SK-N-SH (cell line): ENCODE results near the gene COQ8B. TPM values are rescaled to one million over a fixed set of nuclear protein-coding genes. Genes with fewer than 3 reads are reported as not detected.

Source experiments
- CTCF ChIA-PET: fragments of 300-600, 350-600 bp; formaldehyde crosslinking; extraction: SDS; loops from one replicate; lab custom pipeline; 2021; lab: Yijun Ruan, JAX
- POLR2A ChIA-PET: fragments of 350-600 bp; sonication (Branson Sonifier 250); formaldehyde crosslinking; extraction: SDS; loops from one replicate; lab custom pipeline; 2020; ENCODE audit warnings: antibody characterized with exemption, inconsistent platforms; lab: Yijun Ruan, JAX
- DNase-seq: peaks from one replicate; pipeline ENCODE4 v3.0.0; 2012
- H2AFZ ChIP-seq: fragments of 200-600 bp; sonication (generic); 2 replicates; pipeline ENCODE4 v1.8.1; 2016; ENCODE audit warnings: antibody characterized with exemption, mild to moderate bottlenecking, low read depth
- H3F3A ChIP-seq: fragments of 200-600 bp; sonication (generic); replicated peaks from 2 replicates; pipeline ENCODE3; 2016; ENCODE audit warnings: antibody characterized with exemption, mild to moderate bottlenecking; ENCODE audit not compliant: insufficient read depth
- H3K27ac ChIP-seq, 2 experiments: fragments of 200-500 bp in 1 of 2; fragments of 200-600 bp in 1 of 2; sonication (Bioruptor generic) in 1 of 2; sonication (generic), shearing (Covaris generic) in 1 of 2; 2 replicates each; pipeline versions ENCODE4 v1.5.1 to v1.6.1; 2014 to 2016; ENCODE audit warnings: low read depth in 2 of 2, inconsistent platforms in 1 of 2, low read length in 1 of 2, mild to moderate bottlenecking in 1 of 2, mixed read lengths in 1 of 2
- H3K27me3 ChIP-seq: fragments of 200-600 bp; sonication (generic), shearing (Covaris generic); 2 replicates; pipeline ENCODE4 v1.6.1; 2016; ENCODE audit warnings: mixed run types; ENCODE audit not compliant: insufficient read depth
- H3K36me3 ChIP-seq, 2 experiments: fragments of 200-500 bp in 1 of 2; fragments of 200-600 bp in 1 of 2; sonication (Bioruptor generic) in 1 of 2; sonication (generic) in 1 of 2; replicated peaks in 1 of 2; 2 replicates each; pipeline versions ENCODE3 to v1.5.1; 2014 to 2016; ENCODE audit warnings: low read length in 1 of 2, mild to moderate bottlenecking in 1 of 2; ENCODE audit not compliant: insufficient read depth in 2 of 2, control insufficient read depth in 1 of 2
- H3K4me1 ChIP-seq, 2 experiments: fragments of 200-500 bp in 1 of 2; fragments of 200-600 bp in 1 of 2; sonication (Bioruptor generic) in 1 of 2; sonication (generic), shearing (Covaris generic) in 1 of 2; 2 replicates each; pipeline versions ENCODE4 v1.5.1 to v1.6.1; 2014 to 2016; ENCODE audit warnings: low read depth in 1 of 2, low read length in 1 of 2, mixed run types in 1 of 2; ENCODE audit not compliant: insufficient read depth in 2 of 2, control insufficient read depth in 1 of 2
- H3K4me2 ChIP-seq: fragments of 200-600 bp; sonication (generic), shearing (Covaris generic); 2 replicates; pipeline ENCODE4 v1.6.1; 2017; ENCODE audit warnings: mixed run types
- H3K4me3 ChIP-seq, 2 experiments: fragments of 200-500 bp in 1 of 2; fragments of 200-600 bp in 1 of 2; sonication (Bioruptor generic) in 1 of 2; sonication (generic), shearing (Covaris generic) in 1 of 2; 2 replicates each; pipeline versions ENCODE4 v1.5.1 to v1.8.1; 2014 to 2016; ENCODE audit warnings: low read depth in 2 of 2, inconsistent platforms in 1 of 2, low read length in 1 of 2, mild to moderate bottlenecking in 1 of 2, mixed read lengths in 1 of 2, moderate library complexity in 1 of 2
- H3K79me2 ChIP-seq: fragments of 200-600 bp; sonication (generic); 2 replicates; pipeline ENCODE4 v1.8.1; 2017; ENCODE audit warnings: mild to moderate bottlenecking; ENCODE audit not compliant: insufficient read depth
- H3K9ac ChIP-seq: fragments of 200-600 bp; sonication (generic); 2 replicates; pipeline ENCODE4 v1.6.1; 2017; ENCODE audit warnings: mixed run types
- H3K9me2 ChIP-seq: fragments of 200-600 bp; sonication (generic); 2 replicates; pipeline ENCODE4 v1.6.1; 2017; ENCODE audit warnings: mixed run types
- H3K9me3 ChIP-seq: fragments of 200-600 bp; sonication (generic); 2 replicates; pipeline ENCODE4 v1.6.1; 2017; ENCODE audit warnings: mixed run types, mild to moderate bottlenecking, moderate library complexity
- H4K20me1 ChIP-seq: fragments of 200-600 bp; sonication (generic); 2 replicates; pipeline ENCODE4 v1.6.1; 2017; ENCODE audit warnings: mild to moderate bottlenecking, mixed run types; ENCODE audit not compliant: insufficient read depth
- CHD2 ChIP-seq: fragments of 150-350 bp; IDR thresholded peaks from 2 replicates; pipeline ENCODE4 v1.6.1; 2018; ENCODE audit warnings: low read length; ENCODE audit not compliant: partially characterized antibody
- EZH2phosphoT487 ChIP-seq: fragments of 200-600 bp; sonication (generic); IDR thresholded peaks from 2 replicates; pipeline ENCODE4 v1.6.1; 2017; ENCODE audit warnings: low read depth, mixed run types, mild to moderate bottlenecking, antibody characterized with exemption, moderate library complexity, borderline replicate concordance
- FOXJ3 ChIP-seq: sonication (generic); formaldehyde crosslinking; IDR thresholded peaks from 2 replicates; pipeline ENCODE4 v1.5.1; 2020; ENCODE audit warnings: mild to moderate bottlenecking, missing genetic modification reagents
- MEF2A ChIP-seq: IDR thresholded peaks from 2 replicates; pipeline ENCODE4 v1.4.0; 2012; ENCODE audit warnings: low read depth, borderline replicate concordance
- MXI1 ChIP-seq: IDR thresholded peaks from 2 replicates; pipeline ENCODE4 v1.6.1; 2012; ENCODE audit warnings: mild to moderate bottlenecking, low read depth, low read length, improper control_type of control experiment
- RAD21 ChIP-seq: IDR thresholded peaks from 2 replicates; pipeline ENCODE4 v1.6.1; 2012; ENCODE audit warnings: mild to moderate bottlenecking, low read length
- RFX5 ChIP-seq: IDR thresholded peaks from 2 replicates; pipeline ENCODE4 v1.6.1; 2012; ENCODE audit warnings: mild to moderate bottlenecking, improper control_type of control experiment, low read length
- WGBS: methylation state at CpG from one replicate; pipeline ENCODE4 v1.1.6; 2017; ENCODE audit warnings: low lambda C conversion rate; 5-methylcytosine and 5-hydroxymethylcytosine counted together
- polyA plus RNA-seq, 3 experiments: library from polyadenylated mRNA; depleted of rRNA; stranded (reverse); fragments of >200 nt; gene quantifications; 2 replicates each; pipeline ENCODE4 v1.2.3, GENCODE V29; 2012
- TF ChIP-seq, protein P1 (sequence below): fragments of 200-600 bp; sonication (generic); IDR thresholded peaks from 2 replicates; pipeline ENCODE4 v1.6.1; 2017; ENCODE audit warnings: antibody characterized with exemption, mild to moderate bottlenecking, moderate library complexity
- TF ChIP-seq, protein P2 (sequence below): fragments of 150-350 bp; IDR thresholded peaks from 2 replicates; pipeline ENCODE4 v1.6.1; 2016; ENCODE audit warnings: mild to moderate bottlenecking, low read depth, low read length
- TF ChIP-seq, protein P3 (sequence below): IDR thresholded peaks from 2 replicates; pipeline ENCODE4; 2012
- TF ChIP-seq, protein P4 (sequence below): IDR thresholded peaks from 2 replicates; pipeline ENCODE4 v1.6.1; 2012; ENCODE audit warnings: mild to moderate bottlenecking, low read depth, low read length, moderate library complexity
- TF ChIP-seq, protein P5 (sequence below): fragments of 150-350 bp; IDR thresholded peaks from 2 replicates; pipeline ENCODE4 v1.6.1; 2017; ENCODE audit warnings: antibody characterized with exemption, low read length, low read depth, borderline replicate concordance

Gene COQ8B
- polyA plus RNA-seq, 1 of the 3 experiments (the other 2 are of a cell fraction), result 43.8 TPM

DNA sequence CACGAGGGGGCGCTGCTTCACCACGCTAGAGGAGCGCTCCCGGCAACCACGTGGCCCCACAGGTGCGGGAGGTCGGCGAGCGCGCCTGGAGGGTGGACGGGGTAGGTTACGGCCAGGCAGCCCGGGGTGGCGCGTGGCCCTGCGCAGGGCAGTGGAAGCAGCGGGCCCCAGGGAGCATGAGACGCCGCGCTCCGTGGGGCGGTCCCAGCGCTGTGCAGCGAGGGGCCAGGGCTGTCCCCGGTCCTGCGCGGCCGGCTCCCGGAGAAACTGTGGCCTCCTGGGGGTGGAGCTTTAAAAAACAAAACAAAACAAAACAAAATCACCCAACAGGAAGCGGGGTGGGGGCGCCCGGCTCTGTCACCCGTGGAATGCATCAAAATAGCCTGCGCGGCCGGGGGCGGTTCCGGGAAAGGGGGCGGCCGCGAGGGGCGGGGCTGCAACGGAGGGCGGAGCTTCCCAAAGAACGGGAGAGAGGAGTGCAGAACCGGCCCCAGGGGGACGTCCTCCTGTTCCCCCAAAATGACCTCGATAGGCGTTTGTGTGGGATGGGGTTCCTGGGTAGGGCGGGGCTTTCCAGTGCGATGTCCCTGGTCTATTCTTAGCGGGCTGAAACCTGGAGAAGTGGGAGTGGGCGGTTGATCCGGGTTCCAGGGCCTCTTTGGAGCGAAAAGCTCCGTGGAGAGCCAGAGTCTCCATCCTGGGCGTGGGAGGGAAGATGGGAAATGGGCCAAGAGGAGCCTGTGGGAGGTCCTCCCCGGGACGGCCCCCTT, 53.6 kb downstream of the COQ8B start (continued):
- TF ChIP-seq MXI1 (peak; percentile 99), RAD21 (peak; percentile 89), CHD2 (no peak), RFX5 (no peak)
- TF ChIP-seq, protein P1, sequence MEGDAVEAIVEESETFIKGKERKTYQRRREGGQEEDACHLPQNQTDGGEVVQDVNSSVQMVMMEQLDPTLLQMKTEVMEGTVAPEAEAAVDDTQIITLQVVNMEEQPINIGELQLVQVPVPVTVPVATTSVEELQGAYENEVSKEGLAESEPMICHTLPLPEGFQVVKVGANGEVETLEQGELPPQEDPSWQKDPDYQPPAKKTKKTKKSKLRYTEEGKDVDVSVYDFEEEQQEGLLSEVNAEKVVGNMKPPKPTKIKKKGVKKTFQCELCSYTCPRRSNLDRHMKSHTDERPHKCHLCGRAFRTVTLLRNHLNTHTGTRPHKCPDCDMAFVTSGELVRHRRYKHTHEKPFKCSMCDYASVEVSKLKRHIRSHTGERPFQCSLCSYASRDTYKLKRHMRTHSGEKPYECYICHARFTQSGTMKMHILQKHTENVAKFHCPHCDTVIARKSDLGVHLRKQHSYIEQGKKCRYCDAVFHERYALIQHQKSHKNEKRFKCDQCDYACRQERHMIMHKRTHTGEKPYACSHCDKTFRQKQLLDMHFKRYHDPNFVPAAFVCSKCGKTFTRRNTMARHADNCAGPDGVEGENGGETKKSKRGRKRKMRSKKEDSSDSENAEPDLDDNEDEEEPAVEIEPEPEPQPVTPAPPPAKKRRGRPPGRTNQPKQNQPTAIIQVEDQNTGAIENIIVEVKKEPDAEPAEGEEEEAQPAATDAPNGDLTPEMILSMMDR, result no peak; the same call in 1 of the 2 replicates
- TF ChIP-seq, protein P2, sequence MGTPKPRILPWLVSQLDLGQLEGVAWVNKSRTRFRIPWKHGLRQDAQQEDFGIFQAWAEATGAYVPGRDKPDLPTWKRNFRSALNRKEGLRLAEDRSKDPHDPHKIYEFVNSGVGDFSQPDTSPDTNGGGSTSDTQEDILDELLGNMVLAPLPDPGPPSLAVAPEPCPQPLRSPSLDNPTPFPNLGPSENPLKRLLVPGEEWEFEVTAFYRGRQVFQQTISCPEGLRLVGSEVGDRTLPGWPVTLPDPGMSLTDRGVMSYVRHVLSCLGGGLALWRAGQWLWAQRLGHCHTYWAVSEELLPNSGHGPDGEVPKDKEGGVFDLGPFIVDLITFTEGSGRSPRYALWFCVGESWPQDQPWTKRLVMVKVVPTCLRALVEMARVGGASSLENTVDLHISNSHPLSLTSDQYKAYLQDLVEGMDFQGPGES, result no peak
- TF ChIP-seq, protein P3, sequence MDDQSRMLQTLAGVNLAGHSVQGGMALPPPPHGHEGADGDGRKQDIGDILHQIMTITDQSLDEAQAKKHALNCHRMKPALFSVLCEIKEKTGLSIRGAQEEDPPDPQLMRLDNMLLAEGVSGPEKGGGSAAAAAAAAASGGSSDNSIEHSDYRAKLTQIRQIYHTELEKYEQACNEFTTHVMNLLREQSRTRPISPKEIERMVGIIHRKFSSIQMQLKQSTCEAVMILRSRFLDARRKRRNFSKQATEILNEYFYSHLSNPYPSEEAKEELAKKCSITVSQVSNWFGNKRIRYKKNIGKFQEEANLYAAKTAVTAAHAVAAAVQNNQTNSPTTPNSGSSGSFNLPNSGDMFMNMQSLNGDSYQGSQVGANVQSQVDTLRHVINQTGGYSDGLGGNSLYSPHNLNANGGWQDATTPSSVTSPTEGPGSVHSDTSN, result no peak

DNA sequence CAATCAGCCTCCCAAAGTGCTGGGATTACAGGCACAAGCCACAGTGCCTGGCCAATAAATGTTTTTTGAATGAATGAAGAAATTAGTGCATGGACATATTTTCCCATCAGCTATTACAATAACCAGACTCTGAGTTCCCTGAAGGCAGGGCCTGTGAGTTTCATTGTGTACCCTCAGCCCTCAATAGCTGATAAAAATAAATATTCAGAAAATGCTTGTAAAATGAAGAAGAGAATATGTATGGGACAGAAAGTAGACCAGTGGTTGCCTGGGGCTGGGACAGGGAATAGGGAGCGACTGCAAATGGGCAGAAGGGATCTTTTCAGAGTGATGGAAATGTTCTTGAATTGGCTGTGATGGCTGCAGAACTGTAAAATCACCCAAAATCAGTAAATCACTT, 55.1 kb downstream of the COQ8B start:
- H3K36me3 ChIP-seq, result no peaks in the 10 kb centered on the region
- peaks cover 6 to 10% of the 10 kb centered on the region in 2 experiments; a peak in 3 of 4 replicates for H3K4me1 ChIP-seq
- H3K4me3 ChIP-seq, result no peak overlapping the region
- H3K9me3 ChIP-seq, result no peaks in the 10 kb centered on the region
- H3K9me2 ChIP-seq, result no peaks in the 10 kb centered on the region
- no peak for TF ChIP-seq FOXJ3 (CRISPR knock-in tag)
- H3K79me2 ChIP-seq, result no peaks in the 10 kb centered on the region
- H3K27ac ChIP-seq, result no peak overlapping the region
- no peak for DNase-seq
- H3K9ac ChIP-seq, result no peak overlapping the region
- POLR2A ChIA-PET, result interaction anchor here (2.5 kb wide), 1 partner anchor 30 kb away, joined by 15 read pairs; the partner anchor contains the start of gene NUMBL
- H3K27me3 ChIP-seq, result no peaks in the 10 kb centered on the region
- no peak overlapping the region for H3K4me2 ChIP-seq
- CTCF ChIA-PET, result interaction anchor here (0.6 to 3.9 kb wide), 8 partner anchors 9 to 158 kb away, joined by 3 to 54 read pairs (median 4); no protein-coding TSS in a partner anchor
- peaks cover 25% of the 10 kb centered on the region for H3F3A ChIP-seq
- H4K20me1 ChIP-seq, result no peaks in the 10 kb centered on the region
- no peak overlapping the region for H2AFZ ChIP-seq
- 60% methylated on average over 1 of the region's 1 CpG for WGBS

DNA sequence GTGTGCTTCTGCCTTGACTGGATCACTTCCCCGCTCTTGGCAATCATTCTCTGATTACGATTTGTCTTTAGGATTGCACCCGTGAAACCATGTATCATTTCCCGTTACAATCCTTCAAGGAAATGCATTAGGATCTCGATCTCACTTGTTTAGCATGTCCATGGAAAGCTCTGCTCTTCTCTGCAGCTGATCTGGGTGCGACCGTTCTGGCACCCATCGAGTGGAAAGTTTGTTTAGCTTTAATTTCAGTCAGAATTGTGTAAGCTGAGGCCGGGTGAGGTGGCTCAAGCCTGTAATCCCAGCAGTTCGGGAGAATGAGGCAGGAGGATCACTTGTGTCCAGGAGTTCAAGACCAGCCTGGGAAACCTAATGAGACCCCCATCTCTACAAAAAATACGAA, 57.1 kb downstream of the COQ8B start:
- CTCF ChIA-PET, result interaction anchor here (0.7 kb wide), 1 partner anchor 26 kb away, joined by 3 read pairs; no protein-coding TSS in a partner anchor
- Histone ChIP-seq H3K27me3 (no peaks in the 10 kb centered on the region), H3K9me2 (no peaks in the 10 kb centered on the region), H2AFZ (no peak overlapping the region; the same call in 1 of the 2 replicates), H3K9me3 (no peaks in the 10 kb centered on the region), H4K20me1 (no peaks in the 10 kb centered on the region), H3K36me3 (no peaks in the 10 kb centered on the region), H3K4me1 (peaks cover 6 to 9% of the 10 kb centered on the region in 2 experiments; a peak in 3 of 4 replicates), H3K79me2 (no peaks in the 10 kb centered on the region), H3K4me3 (no peak overlapping the region), H3F3A (peaks cover 14% of the 10 kb centered on the region), H3K9ac (no peak overlapping the region), H3K27ac (no peak overlapping the region), H3K4me2 (no peak overlapping the region)
- WGBS, result 75% methylated on average over 11 of the region's 11 CpGs
- no peak for DNase-seq
- POLR2A ChIA-PET, result no interaction called here
- TF ChIP-seq, protein P4, sequence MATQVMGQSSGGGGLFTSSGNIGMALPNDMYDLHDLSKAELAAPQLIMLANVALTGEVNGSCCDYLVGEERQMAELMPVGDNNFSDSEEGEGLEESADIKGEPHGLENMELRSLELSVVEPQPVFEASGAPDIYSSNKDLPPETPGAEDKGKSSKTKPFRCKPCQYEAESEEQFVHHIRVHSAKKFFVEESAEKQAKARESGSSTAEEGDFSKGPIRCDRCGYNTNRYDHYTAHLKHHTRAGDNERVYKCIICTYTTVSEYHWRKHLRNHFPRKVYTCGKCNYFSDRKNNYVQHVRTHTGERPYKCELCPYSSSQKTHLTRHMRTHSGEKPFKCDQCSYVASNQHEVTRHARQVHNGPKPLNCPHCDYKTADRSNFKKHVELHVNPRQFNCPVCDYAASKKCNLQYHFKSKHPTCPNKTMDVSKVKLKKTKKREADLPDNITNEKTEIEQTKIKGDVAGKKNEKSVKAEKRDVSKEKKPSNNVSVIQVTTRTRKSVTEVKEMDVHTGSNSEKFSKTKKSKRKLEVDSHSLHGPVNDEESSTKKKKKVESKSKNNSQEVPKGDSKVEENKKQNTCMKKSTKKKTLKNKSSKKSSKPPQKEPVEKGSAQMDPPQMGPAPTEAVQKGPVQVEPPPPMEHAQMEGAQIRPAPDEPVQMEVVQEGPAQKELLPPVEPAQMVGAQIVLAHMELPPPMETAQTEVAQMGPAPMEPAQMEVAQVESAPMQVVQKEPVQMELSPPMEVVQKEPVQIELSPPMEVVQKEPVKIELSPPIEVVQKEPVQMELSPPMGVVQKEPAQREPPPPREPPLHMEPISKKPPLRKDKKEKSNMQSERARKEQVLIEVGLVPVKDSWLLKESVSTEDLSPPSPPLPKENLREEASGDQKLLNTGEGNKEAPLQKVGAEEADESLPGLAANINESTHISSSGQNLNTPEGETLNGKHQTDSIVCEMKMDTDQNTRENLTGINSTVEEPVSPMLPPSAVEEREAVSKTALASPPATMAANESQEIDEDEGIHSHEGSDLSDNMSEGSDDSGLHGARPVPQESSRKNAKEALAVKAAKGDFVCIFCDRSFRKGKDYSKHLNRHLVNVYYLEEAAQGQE, result no peak
- TF ChIP-seq, protein P5, sequence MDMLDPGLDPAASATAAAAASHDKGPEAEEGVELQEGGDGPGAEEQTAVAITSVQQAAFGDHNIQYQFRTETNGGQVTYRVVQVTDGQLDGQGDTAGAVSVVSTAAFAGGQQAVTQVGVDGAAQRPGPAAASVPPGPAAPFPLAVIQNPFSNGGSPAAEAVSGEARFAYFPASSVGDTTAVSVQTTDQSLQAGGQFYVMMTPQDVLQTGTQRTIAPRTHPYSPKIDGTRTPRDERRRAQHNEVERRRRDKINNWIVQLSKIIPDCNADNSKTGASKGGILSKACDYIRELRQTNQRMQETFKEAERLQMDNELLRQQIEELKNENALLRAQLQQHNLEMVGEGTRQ, result no peak
- TF ChIP-seq MEF2A (no peak), EZH2phosphoT487 (no peak)
- TF ChIP-seq, protein P3, result no peak
